Peyer's patch (tissue), 4 donors: ENCODE data around the gene CFAP61. TPM values are rescaled to one million over a fixed set of nuclear protein-coding genes. Genes with fewer than 3 reads are reported as not detected.

ENCODE experiments used
- DNase-seq, 3 donors: peaks; one replicate each; pipeline ENCODE4 v3.0.0-alpha.2; 2017 to 2019
- H3K27ac ChIP-seq, 4 donors: fragments of 200-600 bp; sonication (generic); one replicate each; pipeline ENCODE4 v1.5.1; 2016 to 2019
- H3K27me3 ChIP-seq, 2 donors: fragments of 200-600 bp; sonication (generic); one replicate each; pipeline ENCODE4 v1.5.1; 2019
- H3K36me3 ChIP-seq, 3 donors: fragments of 200-600 bp; sonication (generic); one replicate each; pipeline ENCODE4 v1.5.1; 2016 to 2019
- H3K4me1 ChIP-seq, 4 donors: fragments of 200-600 bp; sonication (generic); one replicate each; pipeline ENCODE4 v1.5.1; 2016 to 2019
- H3K4me3 ChIP-seq, 4 donors: fragments of 200-600 bp; sonication (generic); 1 replicate in 3 of 4; 2 replicates in 1 of 4; pipeline ENCODE4 v1.5.1; 2016 to 2019; ENCODE audit warnings: mild to moderate bottlenecking in 1 of 4
- H3K9me3 ChIP-seq, 4 donors: fragments of 200-600 bp; sonication (generic); one replicate each; pipeline ENCODE4 v1.5.1; 2016 to 2019; ENCODE audit warnings: mild to moderate bottlenecking in 1 of 4
- CTCF ChIP-seq, 6 experiments: fragments of 450-650 bp in 4 of 6; fragments of 200-600 bp in 2 of 6; sonication (generic) in 1 of 6; IDR thresholded peaks; one replicate each; pipeline ENCODE4 v1.5.1; 2017 to 2019; ENCODE audit warnings: antibody characterized with exemption in 6 of 6, mild to moderate bottlenecking in 3 of 6, moderate library complexity in 1 of 6
- POLR2A ChIP-seq, 2 donors: fragments of 450-650 bp; IDR thresholded peaks; one replicate each; pipeline ENCODE4 v1.5.1; 2017; ENCODE audit warnings: antibody characterized with exemption in 2 of 2, mild to moderate bottlenecking in 2 of 2, moderate library complexity in 2 of 2
- total RNA-seq, 4 donors: library from RNA; depleted of rRNA; stranded (reverse); fragments of >200 nt; gene quantifications; one replicate each; pipeline ENCODE4 v1.1.0, GENCODE V29; 2016

The CFAP61 gene
- total RNA-seq, 4 donors from 2014 or later = not detected

- TF ChIP-seq POLR2A (IDR thresholded peaks at IDR 0.05) (no peak), CTCF (IDR thresholded peaks at IDR 0.05) (no peak)
- H3K27ac ChIP-seq = no peak overlapping the region
- no peaks in the 10 kb centered on the region for H3K9me3 ChIP-seq
Observed at GRCh38 chr20:20160520-20160919, 108.2 kb downstream of the CFAP61 start.

GRCh38 chr20:20161611-20162010 is 109.3 kb downstream of the CFAP61 start:
- Histone ChIP-seq H3K9me3 (no peaks in the 10 kb centered on the region), H3K27ac (no peak overlapping the region), H3K27me3 (no peaks in the 10 kb centered on the region), H3K36me3 (no peaks in the 10 kb centered on the region), H3K4me1 (no peaks in the 10 kb centered on the region), H3K4me3 (no peak overlapping the region)
- DNase-seq = no peak
- TF ChIP-seq CTCF (IDR thresholded peaks at IDR 0.05) = no peak
- no peak for TF ChIP-seq POLR2A (IDR thresholded peaks at IDR 0.05)

More at GRCh38 chr20:20160520-20160919, 108.2 kb downstream of the CFAP61 start:
- no peak for DNase-seq
- H3K36me3 ChIP-seq = no peaks in the 10 kb centered on the region
- H3K4me3 ChIP-seq = no peak overlapping the region
- no peaks in the 10 kb centered on the region for H3K4me1 ChIP-seq
- H3K27me3 ChIP-seq = no peaks in the 10 kb centered on the region

- no peaks in the 10 kb centered on the region for H3K9me3 ChIP-seq
- TF ChIP-seq CTCF (IDR thresholded peaks at IDR 0.05) (no peak), POLR2A (IDR thresholded peaks at IDR 0.05) (no peak)
Observed at GRCh38 chr20:20167698-20168097, 115.4 kb downstream of the CFAP61 start.

GRCh38 chr20:20173254-20173653 is 120.9 kb downstream of the CFAP61 start:
- H3K4me1 ChIP-seq = no peaks in the 10 kb centered on the region
- no peak overlapping the region for H3K4me3 ChIP-seq
- TF ChIP-seq CTCF (IDR thresholded peaks at IDR 0.05) = no peak
- TF ChIP-seq POLR2A (IDR thresholded peaks at IDR 0.05) = no peak
- no peaks in the 10 kb centered on the region for H3K27me3 ChIP-seq
- H3K36me3 ChIP-seq = no peaks in the 10 kb centered on the region
- H3K27ac ChIP-seq = no peak overlapping the region
- no peak for DNase-seq
- H3K9me3 ChIP-seq = no peaks in the 10 kb centered on the region

More at GRCh38 chr20:20167698-20168097, 115.4 kb downstream of the CFAP61 start:
- H3K4me1 ChIP-seq = no peaks in the 10 kb centered on the region
- no peak for DNase-seq
- no peak overlapping the region for H3K4me3 ChIP-seq
- H3K27ac ChIP-seq = no peak overlapping the region
- no peaks in the 10 kb centered on the region for H3K27me3 ChIP-seq
- H3K36me3 ChIP-seq = no peaks in the 10 kb centered on the region

- Histone ChIP-seq H3K9me3 (no peaks in the 10 kb centered on the region), H3K4me3 (no peak overlapping the region), H3K4me1 (no peaks in the 10 kb centered on the region), H3K36me3 (no peaks in the 10 kb centered on the region), H3K27me3 (no peaks in the 10 kb centered on the region), H3K27ac (no peak overlapping the region)
- no peak for DNase-seq
- no peak for TF ChIP-seq CTCF (IDR thresholded peaks at IDR 0.05)
- no peak for TF ChIP-seq POLR2A (IDR thresholded peaks at IDR 0.05)
Observed at GRCh38 chr20:20174089-20174835, 121.9 kb downstream of the CFAP61 start.
